H1 (cell line): ENCODE results near the gene DRC7. TPM values are rescaled to one million over a fixed set of nuclear protein-coding genes. Genes with fewer than 3 reads are reported as not detected.
A peak's percentile ranks its signal among the peaks of the same experiment; 100 is the strongest.

Experiments
- ASH2L ChIP-seq: fragments of 200-600, 300-600 bp; sonication (generic); IDR thresholded peaks from one replicate; pipeline ENCODE4 v1.7.1; 2017; ENCODE audit warnings: low read length
- BACH1 ChIP-seq: IDR thresholded peaks from 2 replicates; pipeline ENCODE4 v1.6.1; 2012; ENCODE audit warnings: low read length, improper control_type of control experiment
- CEBPB ChIP-seq: IDR thresholded peaks from 2 replicates; pipeline ENCODE4 v1.6.1; 2012; ENCODE audit warnings: low read depth, low read length
- CHD1 ChIP-seq: IDR thresholded peaks from 2 replicates; pipeline ENCODE4 v1.6.1; 2012; ENCODE audit warnings: low read depth, low read length, improper control_type of control experiment
- EGR1 ChIP-seq: IDR thresholded peaks from 2 replicates; pipeline ENCODE4 v1.6.1; 2011; ENCODE audit warnings: low read depth, low read length, borderline replicate concordance
- KDM5A ChIP-seq: fragments of 200-600 bp; IDR thresholded peaks from 2 replicates; pipeline ENCODE4 v1.7.1; 2012; ENCODE audit warnings: mild to moderate bottlenecking, low read length, inconsistent platforms, mixed read lengths
- NRF1 ChIP-seq: IDR thresholded peaks from 2 replicates; pipeline ENCODE4 v1.6.1; 2011; ENCODE audit warnings: mild to moderate bottlenecking, low read depth, low read length, improper control_type of control experiment
- PHF8 ChIP-seq: fragments of 200-600 bp; sonication (generic); conservative IDR thresholded peaks from 2 replicates; pipeline ENCODE4 v1.7.1; 2012; ENCODE audit warnings: low read depth, mild to moderate bottlenecking, inconsistent platforms, low read length, moderate library complexity
- RXRA ChIP-seq: IDR thresholded peaks from 2 replicates; pipeline ENCODE4 v1.6.1; 2011; ENCODE audit warnings: low read depth, mild to moderate bottlenecking, low read length, moderate library complexity; ENCODE audit not compliant: insufficient read depth
- SIRT6 ChIP-seq: IDR thresholded peaks from one replicate; pipeline ENCODE4 v1.7.1; 2012; ENCODE audit warnings: low read length, inconsistent platforms
- SP1 ChIP-seq: IDR thresholded peaks from 2 replicates; pipeline ENCODE4 v1.6.1; 2011; ENCODE audit warnings: low read depth, low read length
- SP2 ChIP-seq: IDR thresholded peaks from 2 replicates; pipeline ENCODE4 v1.6.1; 2012; ENCODE audit warnings: mild to moderate bottlenecking, low read length, inconsistent platforms
- polyA plus RNA-seq, 7 experiments: library from polyadenylated mRNA; depleted of rRNA in 3 of 7; stranded (reverse) in 5 of 7; unstranded in 2 of 7; fragments of >200 nt in 5 of 7; fragments of 200-250 nt in 2 of 7; gene quantifications; 1 replicate in 5 of 7; 2 replicates in 1 of 7; 4 replicates in 1 of 7; pipeline versions ENCODE4 v1.2.1 to v1.2.3, GENCODE V29; 2011 to 2013; ENCODE audit warnings: missing spikeins in 2 of 7, mixed read lengths in 2 of 7
- total RNA-seq: library from RNA; stranded (reverse); fragmentation: NEBNext Ultra II Directional; extraction: Animal tissue kit (Norgen Biotek cat#: 25700); gene quantifications from 2 replicates; pipeline ENCODE4 v1.2.1, GENCODE V29; 2021

Gene DRC7
- total and polyA plus RNA-seq, 2 of the 8 experiments (the other 6 are each of a cell fraction or from before 2014, with no cell fraction given) = 0.14 TPM; not detected in 1

- TF ChIP-seq SIRT6 (no peak), EGR1 (no peak), BACH1 (peak; percentile 63), RXRA (no peak), SP2 (peak; percentile 87), KDM5A (no peak), SP1 (peak; percentile 100), CEBPB (peak; percentile 69; the same call in 1 of the 2 replicates), PHF8 (peak; percentile 94), ASH2L (peak; percentile 23), NRF1 (0 out of 2 replicates have a peak, but pooled peaks have one; percentile 5), CHD1 (no peak)
Observed at GRCh38 chr16:57734925-57735754, 40.5 kb downstream of the DRC7 start (continued).
